ENCODE measurements around the gene ASIC4. TPM values are rescaled to one million over a fixed set of nuclear protein-coding genes. Genes with fewer than 3 reads are reported as not detected.

ASIC4 gene
- total RNA-seq (under 1 TPM in 4 of 5 experiments, not detected in 1; 0.12 to 0.49 (median 0.17) TPM), polyA plus RNA-seq (not detected), total RNA-seq (not detected)

GRCh38 chr2:219514196-219514761 lies at the start of gene ASIC4:
TSS of gene ASIC4 (plus strand) at chr2:219514482. CDS start at chr2:219514725, 243 bp downstream.
- H3K4me1 ChIP-seq (ENCODE audit: control insufficient read depth in 2 of 2, insufficient read depth in 2 of 2, low read length in 2 of 2): peaks cover 0 to 12% of the 10 kb centered on the region in 2 donors
- H3K27ac Mint-ChIP-seq: no peak within 1 kb of the TSS
- ChIA-PET CTCF (no interaction called here), POLR2A (no interaction called here)
- peak within 1 kb of the TSS in 5 of 10 donors; percentile 10 to 61 (median 47) for H3K4me3 Mint-ChIP-seq
- H3K27ac ChIP-seq (ENCODE audit: low read depth, low read length): no peak within 1 kb of the TSS
- peaks cover 76 to 87% (median 82%) of the 10 kb centered on the region in 5 donors for H3K27me3 Mint-ChIP-seq
- H3K27me3 ChIP-seq (ENCODE audit: control insufficient read depth in 2 of 2, insufficient read depth in 2 of 2, low read length in 2 of 2): peaks cover 0 to 12% of the 10 kb centered on the region in 2 donors
- intact Hi-C loops (cut with micrococcal nuclease): no loop called here
- H3K36me3 Mint-ChIP-seq: peaks cover 0 to 2% (median 0%) of the 10 kb centered on the region in 5 donors
- ATAC-seq: peak; percentile 15
- H3K4me1 Mint-ChIP-seq: peaks cover 14 to 34% (median 28%) of the 10 kb centered on the region in 7 donors
- H3K9me3 ChIP-seq (ENCODE audit: control insufficient read depth in 2 of 3, low read length in 3 of 3): no peaks in the 10 kb centered on the region
- H3K4me3 ChIP-seq (ENCODE audit: low read length): no peak within 1 kb of the TSS
- no peak for DNase-seq
- H3K9me3 Mint-ChIP-seq: peaks cover 0 to 5% (median 0%) of the 10 kb centered on the region in 11 donors
- no peaks in the 10 kb centered on the region for H3K36me3 ChIP-seq (ENCODE audit: control insufficient read depth in 2 of 3, insufficient read depth in 3 of 3, low read length in 3 of 3)

- Histone ChIP-seq H3K36me3 (ENCODE audit: control insufficient read depth in 2 of 3, insufficient read depth in 3 of 3, low read length in 3 of 3) (peaks cover 0 to 20% (median 0%) of the 10 kb centered on the region in 3 experiments), H3K27me3 (ENCODE audit: control insufficient read depth in 2 of 2, insufficient read depth in 2 of 2, low read length in 2 of 2) (no peaks in the 10 kb centered on the region), H3K4me3 (ENCODE audit: low read length) (no peak overlapping the region), H3K27ac (ENCODE audit: low read depth, low read length) (no peak overlapping the region), H3K9me3 (ENCODE audit: control insufficient read depth in 2 of 3, low read length in 3 of 3) (no peaks in the 10 kb centered on the region), H3K4me1 (ENCODE audit: control insufficient read depth in 2 of 2, insufficient read depth in 2 of 2, low read length in 2 of 2) (no peaks in the 10 kb centered on the region)
- H3K27ac Mint-ChIP-seq: no peak overlapping the region
- no peaks in the 10 kb centered on the region for H3K4me1 Mint-ChIP-seq
- no peak overlapping the region for H3K4me3 Mint-ChIP-seq
- no peaks in the 10 kb centered on the region for H3K9me3 Mint-ChIP-seq
- ATAC-seq (no peak), DNase-seq (no peak)
- intact Hi-C loops (cut with micrococcal nuclease): no loop called here
- CTCF ChIA-PET: no interaction called here
- POLR2A ChIA-PET: no interaction called here
- H3K36me3 Mint-ChIP-seq: peaks cover 0 to 13% (median 4%) of the 10 kb centered on the region in 5 donors
- H3K27me3 Mint-ChIP-seq: no peaks in the 10 kb centered on the region
Observed at GRCh38 chr2:219465659-219466561, 48.4 kb upstream of the ASIC4 start.

GRCh38 chr2:219466816-219467735 lies 47.2 kb upstream of the ASIC4 start:
- intact Hi-C loops (cut with micrococcal nuclease): no loop called here

GRCh38 chr2:219467736-219468075 lies 46.6 kb upstream of the ASIC4 start:
- H3K27ac ChIP-seq (ENCODE audit: low read depth, low read length): no peak overlapping the region
- Mint-ChIP-seq H3K27me3 (no peaks in the 10 kb centered on the region), H3K4me3 (no peak overlapping the region), H3K27ac (no peak overlapping the region), H3K9me3 (no peaks in the 10 kb centered on the region), H3K36me3 (peaks cover 0 to 9% (median 4%) of the 10 kb centered on the region in 5 donors), H3K4me1 (peaks cover 0 to 1% (median 0%) of the 10 kb centered on the region in 7 donors)
- no peaks in the 10 kb centered on the region for H3K4me1 ChIP-seq (ENCODE audit: control insufficient read depth in 2 of 2, insufficient read depth in 2 of 2, low read length in 2 of 2)
- H3K36me3 ChIP-seq (ENCODE audit: control insufficient read depth in 2 of 3, insufficient read depth in 3 of 3, low read length in 3 of 3): peaks cover 0 to 13% (median 0%) of the 10 kb centered on the region in 3 experiments
- DNase-seq: no peak
- ATAC-seq: no peak
- intact Hi-C loops (cut with micrococcal nuclease): no loop called here
- H3K27me3 ChIP-seq (ENCODE audit: control insufficient read depth in 2 of 2, insufficient read depth in 2 of 2, low read length in 2 of 2): no peaks in the 10 kb centered on the region
- POLR2A ChIA-PET: no interaction called here
- CTCF ChIA-PET: no interaction called here
- no peak overlapping the region for H3K4me3 ChIP-seq (ENCODE audit: low read length)
- H3K9me3 ChIP-seq (ENCODE audit: control insufficient read depth in 2 of 3, low read length in 3 of 3): no peaks in the 10 kb centered on the region

More at GRCh38 chr2:219466816-219467735, 47.2 kb upstream of the ASIC4 start:
- Histone ChIP-seq H3K4me1 (ENCODE audit: control insufficient read depth in 2 of 2, insufficient read depth in 2 of 2, low read length in 2 of 2) (no peaks in the 10 kb centered on the region), H3K4me3 (ENCODE audit: low read length) (no peak overlapping the region), H3K36me3 (ENCODE audit: control insufficient read depth in 2 of 3, insufficient read depth in 3 of 3, low read length in 3 of 3) (peaks cover 0 to 16% (median 0%) of the 10 kb centered on the region in 3 experiments), H3K27me3 (ENCODE audit: control insufficient read depth in 2 of 2, insufficient read depth in 2 of 2, low read length in 2 of 2) (no peaks in the 10 kb centered on the region), H3K9me3 (ENCODE audit: control insufficient read depth in 2 of 3, low read length in 3 of 3) (no peaks in the 10 kb centered on the region), H3K27ac (ENCODE audit: low read depth, low read length) (no peak overlapping the region)
- H3K4me3 Mint-ChIP-seq: no peak overlapping the region
- ATAC-seq (no peak), DNase-seq (no peak)
- peaks cover 0 to 1% (median 0%) of the 10 kb centered on the region in 7 donors for H3K4me1 Mint-ChIP-seq
- CTCF ChIA-PET: no interaction called here
- POLR2A ChIA-PET: no interaction called here
- H3K9me3 Mint-ChIP-seq: no peaks in the 10 kb centered on the region
- H3K36me3 Mint-ChIP-seq: peaks cover 0 to 13% (median 4%) of the 10 kb centered on the region in 5 donors
- no peaks in the 10 kb centered on the region for H3K27me3 Mint-ChIP-seq
- H3K27ac Mint-ChIP-seq: no peak overlapping the region

DNA sequence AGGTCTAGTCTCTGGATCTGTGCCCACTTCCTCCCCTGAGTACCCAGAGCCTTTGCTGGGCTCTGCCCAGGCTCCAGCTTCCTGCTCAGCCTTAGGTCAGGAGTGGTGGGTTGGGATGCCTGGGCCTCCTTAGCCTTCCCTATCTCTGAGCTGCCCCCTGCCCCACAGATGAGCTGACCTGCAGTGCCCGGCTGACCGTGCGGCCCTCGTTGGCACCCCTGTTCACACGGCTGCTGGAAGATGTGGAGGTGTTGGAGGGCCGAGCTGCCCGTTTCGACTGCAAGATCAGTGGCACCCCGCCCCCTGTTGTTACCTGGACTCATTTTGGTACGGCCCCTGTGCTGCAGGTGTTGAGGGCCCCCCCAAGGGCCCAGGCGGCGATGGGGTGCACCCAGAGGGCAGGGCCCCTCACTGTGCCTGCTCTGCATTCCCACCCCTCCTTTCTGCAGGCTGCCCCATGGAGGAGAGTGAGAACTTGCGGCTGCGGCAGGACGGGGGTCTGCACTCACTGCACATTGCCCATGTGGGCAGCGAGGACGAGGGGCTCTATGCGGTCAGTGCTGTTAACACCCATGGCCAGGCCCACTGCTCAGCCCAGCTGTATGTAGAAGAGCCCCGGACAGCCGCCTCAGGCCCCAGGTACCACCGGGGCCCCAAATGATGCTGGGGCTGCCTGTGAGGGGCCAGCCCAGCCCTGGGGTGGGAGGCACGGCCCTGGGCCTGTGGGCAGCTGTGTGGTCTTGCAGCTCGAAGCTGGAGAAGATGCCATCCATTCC lies 45.7 kb upstream of the ASIC4 start:
- Histone ChIP-seq H3K4me3 (ENCODE audit: low read length) (no peak overlapping the region), H3K4me1 (ENCODE audit: control insufficient read depth in 2 of 2, insufficient read depth in 2 of 2, low read length in 2 of 2) (no peaks in the 10 kb centered on the region), H3K27me3 (ENCODE audit: control insufficient read depth in 2 of 2, insufficient read depth in 2 of 2, low read length in 2 of 2) (no peaks in the 10 kb centered on the region), H3K27ac (ENCODE audit: low read depth, low read length) (no peak overlapping the region), H3K9me3 (ENCODE audit: control insufficient read depth in 2 of 3, low read length in 3 of 3) (no peaks in the 10 kb centered on the region), H3K36me3 (ENCODE audit: control insufficient read depth in 2 of 3, insufficient read depth in 3 of 3, low read length in 3 of 3) (peaks cover 0 to 13% (median 0%) of the 10 kb centered on the region in 3 experiments)
- no peak overlapping the region for H3K27ac Mint-ChIP-seq
- ChIA-PET CTCF (no interaction called here), POLR2A (no interaction called here)
- ATAC-seq (no peak), DNase-seq (no peak)
- H3K36me3 Mint-ChIP-seq: peaks cover 0 to 9% (median 4%) of the 10 kb centered on the region in 5 donors
- H3K4me3 Mint-ChIP-seq: no peak overlapping the region
- intact Hi-C loops (cut with micrococcal nuclease): no loop called here
- H3K27me3 Mint-ChIP-seq: no peaks in the 10 kb centered on the region
- H3K9me3 Mint-ChIP-seq: no peaks in the 10 kb centered on the region
- H3K4me1 Mint-ChIP-seq: peaks cover 0 to 1% (median 0%) of the 10 kb centered on the region in 7 donors

DNA sequence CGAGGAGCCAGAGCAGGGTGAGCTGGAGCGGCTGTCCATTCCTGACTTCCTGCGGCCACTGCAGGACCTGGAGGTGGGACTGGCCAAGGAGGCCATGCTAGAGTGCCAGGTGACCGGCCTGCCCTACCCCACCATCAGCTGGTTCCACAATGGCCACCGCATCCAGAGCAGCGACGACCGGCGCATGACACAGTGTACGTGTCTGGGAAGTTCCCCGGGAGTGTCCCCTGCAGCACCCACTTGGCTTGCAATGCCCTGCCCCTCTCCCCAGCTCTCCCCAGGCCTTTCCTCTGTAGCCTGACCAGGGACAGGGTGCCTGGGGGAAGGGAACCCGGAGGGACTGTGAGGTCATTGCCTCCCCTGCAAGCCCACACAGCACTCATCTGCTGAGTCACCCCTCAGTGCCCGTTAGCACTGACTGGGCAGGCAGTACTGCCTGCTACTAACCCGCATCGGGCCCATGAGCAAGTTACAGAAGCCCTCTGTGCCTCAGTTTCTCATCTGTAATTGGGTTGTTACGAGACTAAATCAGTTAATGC lies 45.0 kb upstream of the ASIC4 start:
- Mint-ChIP-seq H3K4me1 (peaks cover 0 to 1% (median 0%) of the 10 kb centered on the region in 7 donors), H3K27ac (no peak overlapping the region), H3K27me3 (no peaks in the 10 kb centered on the region), H3K36me3 (peaks cover 0 to 13% (median 4%) of the 10 kb centered on the region in 5 donors), H3K9me3 (no peaks in the 10 kb centered on the region), H3K4me3 (no peak overlapping the region)
- no peaks in the 10 kb centered on the region for H3K4me1 ChIP-seq (ENCODE audit: control insufficient read depth in 2 of 2, insufficient read depth in 2 of 2, low read length in 2 of 2)
- H3K4me3 ChIP-seq (ENCODE audit: low read length): no peak overlapping the region
- ChIA-PET POLR2A (no interaction called here), CTCF (no interaction called here)
- peaks cover 0 to 13% (median 0%) of the 10 kb centered on the region in 3 experiments for H3K36me3 ChIP-seq (ENCODE audit: control insufficient read depth in 2 of 3, insufficient read depth in 3 of 3, low read length in 3 of 3)
- intact Hi-C loops (cut with micrococcal nuclease): no loop called here
- no peaks in the 10 kb centered on the region for H3K27me3 ChIP-seq (ENCODE audit: control insufficient read depth in 2 of 2, insufficient read depth in 2 of 2, low read length in 2 of 2)
- DNase-seq: no peak
- H3K9me3 ChIP-seq (ENCODE audit: control insufficient read depth in 2 of 3, low read length in 3 of 3): no peaks in the 10 kb centered on the region
- H3K27ac ChIP-seq (ENCODE audit: low read depth, low read length): no peak overlapping the region
- ATAC-seq: no peak

Measured in naive thymus-derived CD4-positive, alpha-beta T cell (primary cell).